H1 (cell line): ENCODE results near the gene BTBD18. TPM values are rescaled to one million over a fixed set of nuclear protein-coding genes. Genes with fewer than 3 reads are reported as not detected.

Experiments used
- CTCF ChIA-PET: fragments of 300-600 bp; sonication (Branson Sonifier 250); formaldehyde crosslinking; loops from one replicate; lab custom pipeline; 2021; ENCODE audit not compliant: partially characterized antibody; lab: Charles Lee
- POLR2A ChIA-PET: fragments of 300-600 bp; sonication (Branson Sonifier 250); formaldehyde crosslinking; loops from one replicate; lab custom pipeline; 2021; ENCODE audit warnings: inconsistent platforms; ENCODE audit not compliant: partially characterized antibody; lab: Charles Lee
- DNase-seq, 2 experiments: peaks; one replicate each; pipeline versions ENCODE4 v3.0.0 to v3.0.0-alpha.2; 2010 to 2022; ENCODE audit warnings: low spot score in 2 of 2, low read depth in 1 of 2, mixed read lengths in 1 of 2
- FAIRE-seq: peaks from 2 replicates; lab custom pipeline; 2011; peaks lifted over from hg19 to GRCh38; lab: Jason Lieb, UNC
- H2AFZ ChIP-seq: 2 replicates; pipeline ENCODE4 v1.8.1; 2012; ENCODE audit warnings: low read length, inconsistent platforms
- H2AK5ac ChIP-seq: 2 replicates; pipeline ENCODE4 v1.6.1; 2013; ENCODE audit warnings: low read depth, low read length
- H2BK120ac ChIP-seq: replicated peaks from 2 replicates; pipeline ENCODE3; 2013; ENCODE audit warnings: low read depth, low read length, inconsistent platforms
- H2BK12ac ChIP-seq: 2 replicates; pipeline ENCODE4 v1.6.1; 2013; ENCODE audit warnings: low read depth, low read length
- H2BK15ac ChIP-seq: 2 replicates; pipeline ENCODE4 v1.6.1; 2013; ENCODE audit warnings: low read length
- H2BK20ac ChIP-seq: 2 replicates; pipeline ENCODE4 v1.6.1; 2013; ENCODE audit warnings: low read length
- H2BK5ac ChIP-seq: 2 replicates; pipeline ENCODE4 v1.6.1; 2013; ENCODE audit warnings: low read depth, low read length
- H3K14ac ChIP-seq: 2 replicates; pipeline ENCODE4 v1.6.1; 2013; ENCODE audit warnings: inconsistent platforms; ENCODE audit not compliant: insufficient read length
- H3K18ac ChIP-seq: 2 replicates; pipeline ENCODE4 v1.6.1; 2013; ENCODE audit warnings: low read length; ENCODE audit errors: extremely low read depth
- H3K23ac ChIP-seq: 2 replicates; pipeline ENCODE4 v1.6.1; 2013; ENCODE audit warnings: inconsistent platforms; ENCODE audit not compliant: insufficient read length
- H3K23me2 ChIP-seq: 2 replicates; pipeline ENCODE4 v1.6.1; 2013; ENCODE audit warnings: low read depth, low read length
- H3K27ac ChIP-seq: 2 replicates; pipeline ENCODE4 v1.6.1; 2011; ENCODE audit warnings: low read depth, low read length, inconsistent platforms
- H3K27me3 ChIP-seq, 4 experiments: replicated peaks in 1 of 4; 1 replicate in 1 of 4; 2 replicates in 3 of 4; pipeline versions ENCODE4 v1.6.1 to v1.8.1; 2011 to 2013; ENCODE audit warnings: low read length in 3 of 4, mild to moderate bottlenecking in 3 of 4, inconsistent platforms in 2 of 4, mixed read lengths in 2 of 4, moderate library complexity in 1 of 4; ENCODE audit not compliant: control insufficient read depth in 3 of 4, insufficient read depth in 3 of 4; ENCODE audit errors: extremely low read depth in 1 of 4
- H3K36me3 ChIP-seq, 4 experiments: 2 replicates each; pipeline versions ENCODE4 v1.6.1 to v1.8.1; 2011 to 2013; ENCODE audit warnings: mild to moderate bottlenecking in 4 of 4, low read length in 3 of 4, moderate library complexity in 2 of 4, control low read depth in 1 of 4, inconsistent platforms in 1 of 4; ENCODE audit not compliant: insufficient read depth in 4 of 4, control insufficient read depth in 2 of 4
- H3K4ac ChIP-seq: replicated peaks from 2 replicates; pipeline ENCODE3; 2013; ENCODE audit warnings: low read length, low read depth, mixed read lengths, inconsistent platforms; ENCODE audit not compliant: insufficient read length
- H3K4me1 ChIP-seq, 4 experiments: replicated peaks in 1 of 4; 1 replicate in 1 of 4; 2 replicates in 3 of 4; pipeline versions ENCODE4 v1.6.1 to v1.8.1; 2011 to 2013; ENCODE audit warnings: low read length in 3 of 4, inconsistent platforms in 2 of 4, mixed read lengths in 1 of 4; ENCODE audit not compliant: insufficient read depth in 4 of 4, control insufficient read depth in 3 of 4
- H3K4me2 ChIP-seq, 2 experiments: 2 replicates each; pipeline versions ENCODE4 v1.6.1 to v1.8.1; 2011 to 2013; ENCODE audit warnings: low read depth in 2 of 2, low read length in 2 of 2, control low read depth in 1 of 2, inconsistent platforms in 1 of 2, mild to moderate bottlenecking in 1 of 2; ENCODE audit not compliant: insufficient read depth in 1 of 2
- H3K4me3 ChIP-seq, 4 experiments: fragments of 200-600, 300-600 bp in 1 of 4; sonication (generic), shearing (Covaris generic), sonication (Bioruptor Twin) in 1 of 4; 2 replicates each; pipeline versions ENCODE4 v1.5.1 to v1.8.1; 2011 to 2016; ENCODE audit warnings: low read length in 4 of 4, low read depth in 3 of 4, control low read depth in 2 of 4, inconsistent platforms in 2 of 4, mild to moderate bottlenecking in 2 of 4, mixed read lengths in 1 of 4, moderate library complexity in 1 of 4; ENCODE audit not compliant: insufficient read depth in 2 of 4; ENCODE audit errors: extremely low read depth in 1 of 4
- H3K56ac ChIP-seq: replicated peaks from 2 replicates; pipeline ENCODE3; 2013; ENCODE audit warnings: low read depth, mild to moderate bottlenecking, mixed read lengths, low read length, inconsistent platforms; ENCODE audit not compliant: insufficient read length
- H3K79me1 ChIP-seq: 2 replicates; pipeline ENCODE4 v1.6.1; 2013; ENCODE audit warnings: low read depth, low read length, control low read depth
- H3K79me2 ChIP-seq, 2 experiments: 2 replicates each; pipeline versions ENCODE4 v1.6.1 to v1.8.1; 2012 to 2013; ENCODE audit warnings: low read length in 2 of 2, mild to moderate bottlenecking in 2 of 2, inconsistent platforms in 1 of 2; ENCODE audit not compliant: insufficient read depth in 2 of 2, control insufficient read depth in 1 of 2
- H3K9ac ChIP-seq, 4 experiments: replicated peaks in 1 of 4; 1 replicate in 1 of 4; 2 replicates in 3 of 4; pipeline versions ENCODE4 v1.6.1 to v1.8.1; 2011 to 2013; ENCODE audit warnings: low read depth in 3 of 4, low read length in 3 of 4, control low read depth in 2 of 4, mild to moderate bottlenecking in 2 of 4, moderate library complexity in 2 of 4, inconsistent platforms in 1 of 4; ENCODE audit errors: extremely low read depth in 1 of 4
- H3K9me3 ChIP-seq, 2 experiments: 2 replicates each; pipeline versions ENCODE4 v1.6.1 to v1.8.1; 2012 to 2013; ENCODE audit warnings: mild to moderate bottlenecking in 2 of 2, moderate library complexity in 2 of 2, control low read depth in 1 of 2, inconsistent platforms in 1 of 2, low read depth in 1 of 2, low read length in 1 of 2, mixed read lengths in 1 of 2; ENCODE audit not compliant: insufficient read depth in 2 of 2
- H4K20me1 ChIP-seq, 2 experiments: replicated peaks in 1 of 2; 2 replicates each; pipeline versions ENCODE3 to v1.8.1; 2011 to 2013; ENCODE audit warnings: inconsistent platforms in 2 of 2, low read length in 2 of 2, mild to moderate bottlenecking in 1 of 2; ENCODE audit not compliant: insufficient read depth in 2 of 2, control insufficient read depth in 1 of 2
- H4K5ac ChIP-seq: 2 replicates; pipeline ENCODE4 v1.6.1; 2013; ENCODE audit warnings: low read length, low read depth, mixed read lengths, inconsistent platforms; ENCODE audit not compliant: insufficient read length
- H4K8ac ChIP-seq: 2 replicates; pipeline ENCODE4 v1.8.0; 2013; ENCODE audit warnings: mild to moderate bottlenecking, moderate library complexity, low read length, inconsistent platforms; ENCODE audit not compliant: insufficient read depth; ENCODE audit errors: extremely low read depth
- H4K91ac ChIP-seq: replicated peaks from 2 replicates; pipeline ENCODE3; 2013; ENCODE audit warnings: low read length, mixed read lengths, inconsistent platforms; ENCODE audit not compliant: insufficient read length
- BACH1 ChIP-seq: IDR thresholded peaks from 2 replicates; pipeline ENCODE4 v1.6.1; 2012; ENCODE audit warnings: low read length, improper control_type of control experiment
- BRCA1 ChIP-seq: IDR thresholded peaks from 2 replicates; pipeline ENCODE4 v1.6.1; 2012; ENCODE audit warnings: low read depth, low read length, improper control_type of control experiment
- CBX5 ChIP-seq: fragments of 300-800, 300-1000 bp; sonication (generic); IDR thresholded peaks from 2 replicates; pipeline ENCODE4 v1.7.1; 2016; ENCODE audit warnings: antibody characterized with exemption, low read length, low read depth
- CTBP2 ChIP-seq: IDR thresholded peaks from 2 replicates; pipeline ENCODE4 v1.7.0; 2011; ENCODE audit warnings: borderline replicate concordance, mild to moderate bottlenecking, moderate library complexity, mixed read lengths, low read length; ENCODE audit not compliant: insufficient read depth, insufficient read length
- EP300 ChIP-seq, 2 experiments: IDR thresholded peaks; 1 replicate in 1 of 2; 2 replicates in 1 of 2; pipeline ENCODE4 v1.6.1; 2011 to 2012; ENCODE audit warnings: low read depth in 2 of 2, low read length in 2 of 2, mild to moderate bottlenecking in 2 of 2, borderline replicate concordance in 1 of 2, inconsistent platforms in 1 of 2, moderate library complexity in 1 of 2
- JUND ChIP-seq: IDR thresholded peaks from 2 replicates; pipeline ENCODE4 v1.6.1; 2011; ENCODE audit warnings: mild to moderate bottlenecking, improper control_type of control experiment, low read length
- MAFK ChIP-seq: IDR thresholded peaks from 2 replicates; pipeline ENCODE4 v1.6.1; 2012; ENCODE audit warnings: low read depth, mild to moderate bottlenecking, improper control_type of control experiment, low read length
- PHF8 ChIP-seq: fragments of 200-600 bp; sonication (generic); conservative IDR thresholded peaks from 2 replicates; pipeline ENCODE4 v1.7.1; 2012; ENCODE audit warnings: low read depth, mild to moderate bottlenecking, inconsistent platforms, low read length, moderate library complexity
- RXRA ChIP-seq: IDR thresholded peaks from 2 replicates; pipeline ENCODE4 v1.6.1; 2011; ENCODE audit warnings: low read depth, mild to moderate bottlenecking, low read length, moderate library complexity; ENCODE audit not compliant: insufficient read depth
- SIN3A ChIP-seq, 2 experiments: IDR thresholded peaks in 1 of 2; conservative IDR thresholded peaks in 1 of 2; 2 replicates each; pipeline ENCODE4 v1.6.1; 2011 to 2012; ENCODE audit warnings: low read length in 2 of 2, improper control_type of control experiment in 1 of 2, low read depth in 1 of 2, mild to moderate bottlenecking in 1 of 2
- SIRT6 ChIP-seq: IDR thresholded peaks from one replicate; pipeline ENCODE4 v1.7.1; 2012; ENCODE audit warnings: low read length, inconsistent platforms
- TEAD4 ChIP-seq: IDR thresholded peaks from 2 replicates; pipeline ENCODE4 v1.6.1; 2012; ENCODE audit warnings: low read depth, low read length, inconsistent platforms, mixed read lengths
- YY1 ChIP-seq: IDR thresholded peaks from 2 replicates; pipeline ENCODE4 v1.6.1; 2011; ENCODE audit warnings: low read depth, mild to moderate bottlenecking, low read length
- WGBS, 2 experiments: shearing (Covaris generic) in 1 of 2; methylation state at CpG; one replicate each; pipeline versions ENCODE4 v1.1.6 to v1.1.7; 2013 to 2015; ENCODE audit warnings: low lambda C conversion rate in 2 of 2, mixed read lengths in 2 of 2, inconsistent platforms in 1 of 2, low coverage in 1 of 2, missing lambda C conversion rate in 1 of 2; ENCODE audit not compliant: insufficient replicate concordance in 2 of 2, insufficient coverage in 1 of 2, insufficient read length in 1 of 2; ENCODE audit errors: extremely low coverage in 1 of 2, missing lambda C conversion rate in 1 of 2; 5-methylcytosine and 5-hydroxymethylcytosine counted together
- polyA plus RNA-seq, 7 experiments: library from polyadenylated mRNA; depleted of rRNA in 3 of 7; stranded (reverse) in 5 of 7; unstranded in 2 of 7; fragments of >200 nt in 5 of 7; fragments of 200-250 nt in 2 of 7; gene quantifications; 1 replicate in 5 of 7; 2 replicates in 1 of 7; 4 replicates in 1 of 7; pipeline versions ENCODE4 v1.2.1 to v1.2.3, GENCODE V29; 2011 to 2013; ENCODE audit warnings: missing spikeins in 2 of 7, mixed read lengths in 2 of 7
- total RNA-seq: library from RNA; stranded (reverse); fragmentation: NEBNext Ultra II Directional; extraction: Animal tissue kit (Norgen Biotek cat#: 25700); gene quantifications from 2 replicates; pipeline ENCODE4 v1.2.1, GENCODE V29; 2021

BTBD18 gene
- total and polyA plus RNA-seq, 2 of the 8 experiments (the other 6 are each of a cell fraction or from before 2014, with no cell fraction given), result 0.03 TPM; not detected in 1

DNA sequence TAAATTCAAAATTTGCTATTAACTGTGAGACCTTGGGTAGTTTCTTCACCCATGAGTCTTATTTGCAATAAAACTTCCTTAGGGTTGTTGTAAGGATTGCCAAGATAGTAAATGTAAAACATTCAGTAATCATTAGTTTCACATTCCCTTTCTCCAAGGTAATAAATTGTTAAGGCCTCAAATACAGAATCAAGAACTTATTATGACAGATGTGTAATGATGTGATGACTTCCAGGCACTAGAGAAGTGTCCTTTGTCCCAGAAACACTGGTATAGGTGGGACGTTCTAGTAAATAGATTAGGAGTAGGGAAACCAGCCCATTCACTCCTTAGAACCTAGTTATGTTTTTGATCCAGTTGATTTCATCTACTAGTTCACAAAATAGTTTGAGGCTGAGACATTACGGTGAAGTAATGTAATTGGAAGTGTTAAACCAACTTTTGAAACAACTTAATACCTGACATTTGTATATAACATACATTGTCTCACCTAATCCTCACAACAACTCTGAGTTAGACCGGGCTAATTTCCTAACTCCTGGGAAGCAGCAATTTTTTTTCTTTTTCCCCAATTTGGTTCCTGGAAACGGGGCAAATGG, 35.5 kb upstream of the BTBD18 start:
- no peak overlapping the region for H3K18ac ChIP-seq
- H3K4me2 ChIP-seq, result no peak overlapping the region
- no peak overlapping the region for H3K27ac ChIP-seq
- no peak overlapping the region for H4K8ac ChIP-seq
- no peak overlapping the region for H3K4me3 ChIP-seq
- H3K79me2 ChIP-seq, result peaks cover 8 to 96% of the 10 kb centered on the region in 2 experiments; a peak in 3 of 4 replicates
- no peak overlapping the region for H2AK5ac ChIP-seq
- H3K23me2 ChIP-seq, result no peaks in the 10 kb centered on the region
- H2BK12ac ChIP-seq, result no peak overlapping the region
- no peak overlapping the region for H2BK120ac ChIP-seq
- no peak overlapping the region for H3K14ac ChIP-seq
- DNase-seq, result no peak
- FAIRE-seq, result no peak
- H3K4me1 ChIP-seq, result peaks cover 0 to 12% (median 7%) of the 10 kb centered on the region in 4 experiments; a peak in 5 of 7 replicates
- 90% methylated on average over 4 of the region's 4 CpGs; no CpG with 5 or more reads in 1 of the 2 experiments for WGBS, 2 experiments
- ChIA-PET CTCF (interaction anchor here (0.9 to 6.1 kb wide), 5 partner anchors 8 to 260 kb away, joined by 3 to 44 read pairs (median 3); partner anchors contain the start of gene BTBD18), POLR2A (interaction anchor here (1.0 to 5.5 kb wide), 6 partner anchors 9 to 45 kb away, joined by 3 to 42 read pairs (median 4); partner anchors contain the start of gene SELENOH)
- H2BK15ac ChIP-seq, result no peak overlapping the region
- no peak overlapping the region for H3K56ac ChIP-seq
- H3K9ac ChIP-seq, result no peak overlapping the region
- no peaks in the 10 kb centered on the region for H3K27me3 ChIP-seq
- no peak overlapping the region for H3K4ac ChIP-seq
- no peak overlapping the region for H3K23ac ChIP-seq
- H3K9me3 ChIP-seq, result no peaks in the 10 kb centered on the region
- H3K36me3 ChIP-seq, result peaks cover 0 to 5% (median 2%) of the 10 kb centered on the region in 4 experiments; a peak in 3 of 8 replicates
- H3K79me1 ChIP-seq, result peaks cover 4% of the 10 kb centered on the region
- H4K5ac ChIP-seq, result no peak overlapping the region
- no peak overlapping the region for H2BK5ac ChIP-seq
- H2AFZ ChIP-seq, result no peak overlapping the region
- peaks cover 3 to 6% of the 10 kb centered on the region in 2 experiments for H4K20me1 ChIP-seq
- H2BK20ac ChIP-seq, result no peak overlapping the region
- H4K91ac ChIP-seq, result no peak overlapping the region
- TF ChIP-seq EP300 (IDR thresholded peaks at IDR 0.05; ENCODE audit: borderline replicate concordance in 1 of 2, low read depth in 2 of 2, low read length in 2 of 2) (no peak), BRCA1 (no peak), SIN3A (conservative IDR thresholded peaks at IDR 0.05 in 1 of 2, IDR thresholded peaks at IDR 0.05 in 1 of 2; ENCODE audit: low read depth in 1 of 2, low read length in 2 of 2) (no peak), SIRT6 (no peak), MAFK (no peak), PHF8 (no peak), TEAD4 (no peak), CBX5 (no peak), CTBP2 (no peak), YY1 (no peak), BACH1 (no peak), RXRA (no peak), JUND (no peak)
